Stimulated activated CD8-positive, alpha-beta memory T cell treated with anti-CD3 and anti-CD28 coated beads, Interleukin-4, amount 100 ng/mL, for 4 hours (primary cell): Measurements from ENCODE around the gene GNGT1.

Experiments used
- DNase-seq, 2 donors: peaks; one replicate each; pipeline ENCODE4 v3.0.0-alpha.2; 2020; ENCODE audit warnings: low read depth in 2 of 2, low spot score in 1 of 2

GNGT1 gene

GRCh38 chr7:93938293-93938692, 31.9 kb downstream of the GNGT1 start:
- DNase-seq = no peak

- no peak for DNase-seq
Observed at GRCh38 chr7:93941945-93942344, 35.6 kb downstream of the GNGT1 start.

- no peak for DNase-seq
Observed at GRCh38 chr7:93943816-93944540, 37.6 kb downstream of the GNGT1 start.

- no peak for DNase-seq
Observed at GRCh38 chr7:93944673-93945072, 38.3 kb downstream of the GNGT1 start.

- DNase-seq = no peak
Observed at GRCh38 chr7:93945083-93945482, 38.7 kb downstream of the GNGT1 start.

GRCh38 chr7:93945756-93946535, 39.6 kb downstream of the GNGT1 start:
- no peak for DNase-seq

GRCh38 chr7:93948106-93948505, 41.7 kb downstream of the GNGT1 start:
- DNase-seq = no peak

GRCh38 chr7:93948873-93949272, 42.5 kb downstream of the GNGT1 start:
- DNase-seq = no peak

- DNase-seq = no peak
Observed at GRCh38 chr7:93949423-93949822, 43.1 kb downstream of the GNGT1 start.

- no peak for DNase-seq
Observed at GRCh38 chr7:93955304-93955703, 48.9 kb downstream of the GNGT1 start.

GRCh38 chr7:93957767-93958166, 51.4 kb downstream of the GNGT1 start:
- no peak for DNase-seq

GRCh38 chr7:93958216-93958615, 51.8 kb downstream of the GNGT1 start:
- DNase-seq = no peak

- DNase-seq = no peak
Observed at GRCh38 chr7:93958651-93959050, 52.3 kb downstream of the GNGT1 start.
